Urinary bladder (tissue), 4 donors: ENCODE results near the gene KISS1R. TPM values are rescaled to one million over a fixed set of nuclear protein-coding genes. Genes with fewer than 3 reads are reported as not detected.
"Not testable (repeated sequence)": the region's sequence is repeated elsewhere in the genome, so short reads cannot be mapped to it uniquely, and the experiment has no call there.

Experiments
- DNase-seq: peaks from one replicate; pipeline ENCODE4 v3.0.0-alpha.2; 2015; ENCODE audit errors: extremely low spot score
- H3K27ac ChIP-seq: one replicate; pipeline ENCODE4 v1.5.1; 2013; ENCODE audit warnings: low read depth, mild to moderate bottlenecking, moderate library complexity
- H3K36me3 ChIP-seq: one replicate; pipeline ENCODE4 v1.6.1; 2013; ENCODE audit warnings: mild to moderate bottlenecking, moderate library complexity; ENCODE audit not compliant: insufficient read depth
- H3K4me1 ChIP-seq: one replicate; pipeline ENCODE4 v1.6.1; 2013; ENCODE audit warnings: mild to moderate bottlenecking, moderate library complexity; ENCODE audit not compliant: insufficient read depth
- H3K4me3 ChIP-seq: one replicate; pipeline ENCODE4 v1.5.1; 2013; ENCODE audit warnings: low read depth, low read length
- WGBS: extraction: QIAGEN DNeasy Blood & Tissue Kit; methylation state at CpG from one replicate; pipeline ENCODE4 v1.1.7; 2013; 5-methylcytosine and 5-hydroxymethylcytosine counted together
- polyA plus RNA-seq: library from polyadenylated mRNA; stranded (reverse); fragments of 200-250 nt; gene quantifications from one replicate; pipeline ENCODE4 v1.2.3, GENCODE V29; 2013
- total RNA-seq: library from RNA; depleted of rRNA; stranded (reverse); fragments of >200 nt; gene quantifications from one replicate; pipeline ENCODE4 v1.2.3, GENCODE V29; 2014
- donor health status: healthy with polysubstance abuse.
- donor health status: healthy.

KISS1R gene
- total and polyA plus RNA-seq, 2 donors = 0.28 TPM; not detected in 1

GRCh38 chr19:887599-887998 is 29.5 kb upstream of the KISS1R start:
- 96% methylated on average over 10 of the region's 10 CpGs for WGBS
- H3K27ac ChIP-seq = no peak overlapping the region
- no peak overlapping the region for H3K4me3 ChIP-seq
- peaks cover 2% of the 10 kb centered on the region for H3K36me3 ChIP-seq
- no peaks in the 10 kb centered on the region for H3K4me1 ChIP-seq
- no peak for DNase-seq

DNA sequence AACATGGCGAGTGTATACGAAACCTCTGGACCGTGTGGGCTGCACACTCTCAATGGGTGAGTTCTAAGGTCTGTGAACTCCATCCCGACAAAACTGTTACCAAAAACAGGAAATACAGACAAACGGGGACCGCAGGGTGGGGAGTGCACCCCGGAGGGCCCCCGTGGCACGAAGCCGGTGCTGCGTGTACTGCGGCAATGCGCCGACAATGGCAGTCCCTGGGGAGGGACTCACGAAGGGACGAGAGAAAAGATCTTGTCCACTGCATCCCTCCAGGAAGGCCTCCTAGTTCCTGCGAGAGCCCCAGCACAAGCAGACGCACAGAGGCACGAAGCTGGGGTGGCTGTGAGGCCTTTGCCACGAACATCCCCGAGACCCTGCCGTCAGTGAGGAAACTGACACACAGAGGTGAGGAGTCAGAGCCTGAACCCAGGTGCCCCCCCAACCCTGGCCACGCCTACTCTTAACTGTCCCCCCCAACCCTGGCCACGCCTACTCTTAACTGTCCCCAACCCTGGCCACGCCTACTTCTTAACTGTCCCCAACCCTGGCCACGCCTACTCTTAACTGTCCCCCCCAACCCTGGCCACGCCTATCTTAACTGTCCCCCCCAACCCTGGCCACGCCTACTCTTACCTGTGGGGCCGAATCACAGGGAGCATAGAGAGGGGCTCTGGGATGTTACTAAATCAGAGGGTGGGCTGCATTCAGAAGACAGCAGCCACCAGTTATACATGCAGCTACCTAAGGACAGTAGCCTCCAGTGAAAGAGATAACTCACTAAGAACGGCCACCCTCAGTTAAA is 28.4 kb upstream of the KISS1R start:
- 91% methylated on average over 30 of the region's 30 CpGs for WGBS
- H3K4me3 ChIP-seq = no peak overlapping the region
- peaks cover 2% of the 10 kb centered on the region for H3K36me3 ChIP-seq
- DNase-seq = no peak
- no peak overlapping the region for H3K27ac ChIP-seq
- H3K4me1 ChIP-seq = no peaks in the 10 kb centered on the region

GRCh38 chr19:889662-890295 is 27.4 kb upstream of the KISS1R start:
- Histone ChIP-seq H3K4me1 (no peaks in the 10 kb centered on the region), H3K36me3 (peaks cover 2% of the 10 kb centered on the region), H3K27ac (no peak overlapping the region), H3K4me3 (no peak overlapping the region)
- 92% methylated on average over 26 of the region's 26 CpGs for WGBS
- no peak for DNase-seq

- H3K4me1 ChIP-seq = no peaks in the 10 kb centered on the region
- no peak for DNase-seq
- H3K4me3 ChIP-seq = no peak overlapping the region
- H3K36me3 ChIP-seq = peaks cover 2% of the 10 kb centered on the region
- no peak overlapping the region for H3K27ac ChIP-seq
- 91% methylated on average over 18 of the region's 18 CpGs for WGBS
Observed at GRCh38 chr19:890831-891230, 26.3 kb upstream of the KISS1R start.

DNA sequence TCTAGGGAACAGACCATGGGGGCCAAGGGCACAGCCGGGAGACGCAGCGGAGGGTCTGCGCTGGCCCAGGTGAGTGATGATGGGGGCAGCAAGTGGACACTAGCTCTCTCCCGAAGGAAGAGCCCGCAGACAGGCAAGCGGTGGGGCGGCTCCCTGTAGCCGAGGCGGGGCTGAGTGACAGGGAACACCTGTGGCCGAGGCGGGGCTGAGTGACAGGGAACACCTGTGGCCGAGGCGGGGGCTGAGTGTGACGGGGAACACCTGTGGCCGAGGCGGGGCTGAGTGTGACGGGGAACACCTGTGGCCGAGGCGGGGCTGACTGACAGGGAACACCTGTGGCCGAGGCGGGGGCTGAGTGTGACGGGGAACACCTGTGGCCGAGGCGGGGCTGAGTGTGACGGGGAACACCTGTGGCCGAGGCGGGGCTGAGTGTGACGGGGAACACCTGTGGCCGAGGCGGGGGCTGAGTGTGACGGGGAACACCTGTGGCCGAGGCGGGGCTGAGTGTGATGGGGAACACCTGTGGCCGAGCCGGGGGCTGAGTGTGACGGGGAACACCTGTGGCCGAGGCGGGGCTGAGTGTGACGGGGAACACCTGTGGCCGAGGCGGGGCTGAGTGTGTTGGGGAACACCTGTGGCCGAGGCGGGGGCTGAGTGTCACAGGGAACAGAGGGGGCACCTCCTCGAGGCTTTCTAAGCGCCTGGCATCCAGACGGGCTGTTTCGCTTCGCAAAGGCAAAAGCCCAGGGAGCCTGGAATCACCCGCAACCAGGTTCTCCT is 25.5 kb upstream of the KISS1R start:
- DNase-seq, H3K4me1 ChIP-seq, H3K36me3 ChIP-seq, H3K27ac ChIP-seq: not testable (repeated sequence)
- WGBS = 49% methylated on average over 47 of the region's 50 CpGs
- peak overlapping the region; percentile 91 for H3K4me3 ChIP-seq

- Histone ChIP-seq H3K27ac (peak overlapping the region; percentile 53), H3K4me3 (peak overlapping the region; percentile 91), H3K36me3 (no peaks in the 10 kb centered on the region), H3K4me1 (no peaks in the 10 kb centered on the region)
- DNase-seq = no peak
- 5% methylated on average over 25 of the region's 27 CpGs for WGBS
Observed at GRCh38 chr19:892243-892893, 24.8 kb upstream of the KISS1R start.

DNA sequence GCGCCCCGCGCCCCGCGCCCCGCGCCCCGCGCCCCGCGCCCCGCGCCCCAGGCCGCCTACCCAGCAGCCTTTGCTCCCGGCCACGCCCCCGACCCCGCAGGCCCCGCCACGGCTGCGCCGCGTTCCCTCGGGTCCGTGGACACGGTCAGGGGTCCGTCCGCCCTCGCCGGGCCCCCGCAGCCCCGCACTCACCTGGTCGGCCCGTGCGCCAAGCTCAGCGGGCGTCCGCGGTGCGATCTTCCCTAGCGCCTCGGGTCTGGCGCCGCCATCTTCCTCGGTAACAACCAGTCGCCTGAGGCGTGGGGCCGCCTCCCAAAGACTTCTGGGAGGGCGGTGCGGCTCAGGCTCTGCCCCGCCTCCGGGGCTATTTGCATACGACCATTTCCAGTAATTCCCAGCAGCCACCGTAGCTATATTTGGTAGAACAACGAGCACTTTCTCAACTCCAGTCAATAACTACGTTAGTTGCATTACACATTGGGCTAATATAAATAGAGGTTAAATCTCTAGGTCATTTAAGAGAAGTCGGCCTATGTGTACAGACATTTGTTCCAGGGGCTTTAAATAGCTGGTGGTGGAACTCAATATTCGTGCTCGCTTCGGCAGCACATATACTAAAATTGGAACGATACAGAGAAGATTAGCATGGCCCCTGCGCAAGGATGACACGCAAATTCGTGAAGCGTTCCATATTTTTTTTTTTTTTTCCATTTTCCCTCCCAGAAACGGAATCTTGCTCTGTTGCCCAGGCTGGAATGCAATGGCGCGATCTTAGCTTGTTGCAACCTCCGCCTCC is 24.0 kb upstream of the KISS1R start, which contains the start of the genes MED16 and RNU6-9:
TSS of gene MED16 (minus strand) at position 294 of the 796 bp plus-strand sequence. CDS start 2,056 bp downstream, outside the sequence.
TSS of gene RNU6-9 (plus strand) at position 591 of the 796 bp plus-strand sequence.
- WGBS = under 1% methylated on average over 68 of the region's 69 CpGs
- peak within 1 kb of the TSS; percentile 95 for H3K27ac ChIP-seq
- peak; percentile 90 for DNase-seq
- peak within 1 kb of the TSS; percentile 91 for H3K4me3 ChIP-seq
- no peaks in the 10 kb centered on the region for H3K4me1 ChIP-seq
- no peaks in the 10 kb centered on the region for H3K36me3 ChIP-seq

- Histone ChIP-seq H3K4me1 (no peaks in the 10 kb centered on the region), H3K27ac (no peak overlapping the region), H3K36me3 (peaks cover 3% of the 10 kb centered on the region), H3K4me3 (no peak overlapping the region)
- 94% methylated on average over 10 of the region's 10 CpGs for WGBS
- DNase-seq = no peak
Observed at GRCh38 chr19:896434-896833, 20.7 kb upstream of the KISS1R start.

DNA sequence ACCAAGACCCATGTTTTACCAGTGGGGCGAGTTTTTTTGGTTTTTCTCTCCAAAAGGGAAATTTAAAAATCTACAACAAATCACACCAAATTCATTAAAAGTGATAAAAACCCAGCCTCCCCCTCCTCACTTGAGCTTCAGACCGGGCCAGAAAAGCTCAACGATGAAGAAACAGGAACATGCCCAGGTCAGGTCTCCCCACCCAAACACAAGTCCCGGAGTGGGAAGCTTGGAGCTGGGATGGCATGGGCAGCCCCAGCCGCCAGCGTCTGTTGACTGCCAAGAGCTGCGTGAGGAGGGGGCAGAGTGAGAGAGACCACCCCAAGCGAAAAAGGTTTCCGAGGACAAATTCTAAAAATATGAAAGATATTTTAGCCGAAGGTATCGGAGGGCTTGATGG is 20.1 kb upstream of the KISS1R start:
- peaks cover 3% of the 10 kb centered on the region for H3K36me3 ChIP-seq
- WGBS = 92% methylated on average over 11 of the region's 11 CpGs

GRCh38 chr19:897442-898039 is 19.6 kb upstream of the KISS1R start:
- no peak for DNase-seq
- Histone ChIP-seq H3K27ac (no peak overlapping the region), H3K4me1 (no peaks in the 10 kb centered on the region), H3K4me3 (no peak overlapping the region), H3K36me3 (peaks cover 3% of the 10 kb centered on the region)
- WGBS = 91% methylated on average over 26 of the region's 26 CpGs

More for the DNA sequence above, 20.1 kb upstream of the KISS1R start:
- Histone ChIP-seq H3K27ac (no peak overlapping the region), H3K4me1 (no peaks in the 10 kb centered on the region), H3K4me3 (no peak overlapping the region)
- no peak for DNase-seq

DNA sequence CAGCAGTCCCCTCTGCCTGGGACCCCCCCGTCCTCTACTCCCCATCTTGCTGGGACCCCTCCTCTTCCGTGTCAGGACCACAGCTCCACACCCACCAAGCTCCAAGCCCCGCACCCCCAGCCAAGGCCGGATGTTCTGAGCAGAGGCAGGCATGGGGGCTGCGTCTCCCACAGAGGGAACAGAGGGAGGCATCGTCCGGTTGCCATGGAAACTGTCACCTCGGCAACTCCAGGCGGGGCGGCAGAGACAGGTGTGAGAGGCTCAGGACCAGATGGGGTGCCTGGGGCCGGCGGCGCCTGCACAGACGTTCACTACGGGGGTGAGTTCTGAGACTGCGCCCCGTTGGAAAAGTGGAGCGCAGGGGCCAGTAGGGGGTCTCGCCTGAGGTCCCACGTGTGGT is 18.5 kb upstream of the KISS1R start:
- Histone ChIP-seq H3K27ac (no peak overlapping the region), H3K4me1 (no peaks in the 10 kb centered on the region), H3K36me3 (peaks cover 3% of the 10 kb centered on the region), H3K4me3 (no peak overlapping the region)
- DNase-seq = no peak
- WGBS = 77% methylated on average over 20 of the region's 20 CpGs

- Histone ChIP-seq H3K27ac (no peak overlapping the region), H3K4me3 (no peak overlapping the region), H3K36me3 (peaks cover 3% of the 10 kb centered on the region), H3K4me1 (no peaks in the 10 kb centered on the region)
- 90% methylated on average over 32 of the region's 32 CpGs for WGBS
- no peak for DNase-seq
Observed at GRCh38 chr19:899336-900042, 17.6 kb upstream of the KISS1R start.
